GM21526 (cell line): ENCODE measurements around the gene GRAMD1A.
"Not testable (repeated sequence)": the region's sequence is repeated elsewhere in the genome, so short reads cannot be mapped to it uniquely, and the experiment has no call there.

ENCODE experiments used
- ATAC-seq: cut with Tn5 transposase; IDR thresholded peaks from one replicate; pipeline ENCODE4 v1.9.1; 2021; ENCODE audit warnings: moderate library complexity; ENCODE audit not compliant: unreplicated experiment, low FRiP score

GRAMD1A gene

GRCh38 chr19:35049456-35049855 is 49.3 kb downstream of the GRAMD1A start:
- ATAC-seq = no peak

- not testable (repeated sequence) for ATAC-seq
These were observed 50.5 kb downstream of the GRAMD1A start for GRCh38 chr19:35050662-35051061.

- ATAC-seq = not testable (repeated sequence)
These were observed 51.1 kb downstream of the GRAMD1A start for GRCh38 chr19:35051268-35051667.

GRCh38 chr19:35051796-35052195 is 51.7 kb downstream of the GRAMD1A start:
- no peak for ATAC-seq

- ATAC-seq = no peak
These were observed 52.6 kb downstream of the GRAMD1A start for GRCh38 chr19:35052599-35053190.

- no peak for ATAC-seq
These were observed 53.7 kb downstream of the GRAMD1A start for GRCh38 chr19:35053667-35054293.

- ATAC-seq = no peak
These were observed 54.5 kb downstream of the GRAMD1A start for GRCh38 chr19:35054626-35055025.

- ATAC-seq = no peak
These were observed 55.6 kb downstream of the GRAMD1A start for GRCh38 chr19:35055715-35056179.

- no peak for ATAC-seq
These were observed 56.5 kb downstream of the GRAMD1A start for GRCh38 chr19:35056513-35057063.

GRCh38 chr19:35058370-35058769 is 58.2 kb downstream of the GRAMD1A start:
- no peak for ATAC-seq

- ATAC-seq = no peak
These were observed 59.1 kb downstream of the GRAMD1A start for GRCh38 chr19:35059006-35059798.

- ATAC-seq = no peak
These were observed 59.6 kb downstream of the GRAMD1A start for GRCh38 chr19:35059799-35060091.

GRCh38 chr19:35060160-35060855 is 60.2 kb downstream of the GRAMD1A start:
- ATAC-seq = no peak

- no peak for ATAC-seq
These were observed 61.7 kb downstream of the GRAMD1A start for GRCh38 chr19:35061583-35062373.

- no peak for ATAC-seq
These were observed 62.8 kb downstream of the GRAMD1A start for GRCh38 chr19:35062942-35063341.

GRCh38 chr19:35063940-35064818 is 64.1 kb downstream of the GRAMD1A start:
- no peak for ATAC-seq

GRCh38 chr19:35065574-35065973 is 65.5 kb downstream of the GRAMD1A start:
- no peak for ATAC-seq

GRCh38 chr19:35066121-35066520 is 66.0 kb downstream of the GRAMD1A start:
- no peak for ATAC-seq
